Panc1 (cell line): ENCODE results near the gene FHL2. TPM values are rescaled to one million over a fixed set of nuclear protein-coding genes. Genes with fewer than 3 reads are reported as not detected.

Experiments used
- ATAC-seq: fragments of 200-7000 bp; cut with Tn5 transposase; 2 replicates; pipeline ENCODE4 v1.9.1; 2020; ENCODE audit warnings: mild to moderate bottlenecking, moderate library complexity
- BruUV-seq: library from RNA; stranded (reverse); fragments of 400-500 nt; replicated peaks from 2 replicates; lab custom pipeline; 2021; lab: Mats Ljungman, UMichigan
- CTCF ChIA-PET: fragments of 300-600 bp; sonication (Branson Sonifier 250); formaldehyde crosslinking; loops from one replicate; lab custom pipeline; 2022; ENCODE audit warnings: antibody characterized with exemption; lab: Charles Lee
- POLR2A ChIA-PET: fragments of 300-600 bp; sonication (Branson Sonifier 250); formaldehyde crosslinking; loops from one replicate; lab custom pipeline; 2022; ENCODE audit warnings: antibody characterized with exemption; lab: Charles Lee
- DNase-seq: peaks from one replicate; pipeline ENCODE4 v3.0.0-alpha.2; 2010; ENCODE audit warnings: low read depth, low spot score
- H3K27ac ChIP-seq: 2 replicates; pipeline ENCODE4 v1.5.1; 2011; ENCODE audit warnings: mild to moderate bottlenecking, low read length, inconsistent platforms
- H3K27me3 ChIP-seq: fragments of 200-500 bp; sonication (Bioruptor generic); 2 replicates; pipeline ENCODE4 v1.6.0; 2014; ENCODE audit warnings: low read length, inconsistent platforms; ENCODE audit not compliant: control insufficient read depth, insufficient read depth
- H3K36me3 ChIP-seq: fragments of 200-500 bp; sonication (Bioruptor generic); 2 replicates; pipeline ENCODE4 v1.5.1; 2014; ENCODE audit warnings: inconsistent platforms, mild to moderate bottlenecking, low read length, moderate library complexity; ENCODE audit not compliant: control insufficient read depth, insufficient read depth
- H3K4me1 ChIP-seq: 2 replicates; pipeline ENCODE4 v1.5.1; 2011; ENCODE audit warnings: inconsistent platforms, mild to moderate bottlenecking, low read length, moderate library complexity; ENCODE audit not compliant: control insufficient read depth, insufficient read depth
- H3K4me3 ChIP-seq, 2 experiments: 2 replicates each; pipeline ENCODE4 v1.5.1; 2011 to 2012; ENCODE audit warnings: low read depth in 2 of 2, low read length in 2 of 2, mild to moderate bottlenecking in 2 of 2, inconsistent platforms in 1 of 2, moderate library complexity in 1 of 2
- H3K9me3 ChIP-seq: fragments of 200-500 bp; sonication (Bioruptor generic); 2 replicates; pipeline ENCODE4 v1.5.1; 2014; ENCODE audit warnings: low read depth, mild to moderate bottlenecking, inconsistent platforms, low read length, moderate library complexity; ENCODE audit not compliant: control insufficient read depth, insufficient read depth
- CTCF ChIP-seq: fragments of 450-650 bp; IDR thresholded peaks from 2 replicates; pipeline ENCODE4 v1.5.1; 2017; ENCODE audit warnings: mild to moderate bottlenecking
- POLR2AphosphoS5 ChIP-seq: IDR thresholded peaks from 2 replicates; pipeline ENCODE4 v1.6.1; 2012; ENCODE audit warnings: mild to moderate bottlenecking, low read depth, low read length, moderate library complexity
- REST ChIP-seq, 2 experiments: IDR thresholded peaks; 2 replicates each; pipeline ENCODE4 v1.6.1; 2011 to 2012; ENCODE audit warnings: low read depth in 2 of 2, control low read depth in 1 of 2, low read length in 1 of 2, mild to moderate bottlenecking in 1 of 2, moderate library complexity in 1 of 2; ENCODE audit not compliant: insufficient read depth in 1 of 2
- SIN3A ChIP-seq: IDR thresholded peaks from 2 replicates; pipeline ENCODE4 v1.6.1; 2012; ENCODE audit warnings: low read depth, mild to moderate bottlenecking, low read length, moderate library complexity, borderline replicate concordance; ENCODE audit not compliant: insufficient read depth
- TCF7L2 ChIP-seq: IDR thresholded peaks from 2 replicates; pipeline ENCODE4 v1.6.1; 2011; ENCODE audit warnings: mild to moderate bottlenecking, low read depth, low read length, inconsistent platforms
- in situ Hi-C: cut with HindIII; loops from 2 replicates; pipeline ENCODE4 v1.10.0; 2016; ENCODE audit warnings: low sequenced_read_pairs, low pct_unique_long_range_greater_than_20kb
- intact Hi-C: fragments of 100-400 bp; cut with micrococcal nuclease; formaldehyde crosslinking; loops from one replicate; pipeline ENCODE4 v1.10.0; 2022; ENCODE audit not compliant: unreplicated experiment
- total RNA-seq: library from RNA; stranded (reverse); gene quantifications from one replicate; pipeline ENCODE4 v1.2.1, GENCODE V29; 2021; ENCODE audit not compliant: unreplicated experiment

FHL2 gene
- total RNA-seq, 1 experiment from 2014 or later: 378 TPM

GRCh38 chr2:105421053-105421452, 22.2 kb upstream of the FHL2 start:
- BruUV-seq: no TSS peak
- Histone ChIP-seq H3K27ac (peak overlapping the region; percentile 54; the same call in 1 of the 2 replicates), H3K4me1 (no peaks in the 10 kb centered on the region; the same call in 1 of the 2 replicates), H3K36me3 (no peaks in the 10 kb centered on the region), H3K9me3 (peaks cover 19% of the 10 kb centered on the region; the same call in 1 of the 2 replicates), H3K27me3 (no peaks in the 10 kb centered on the region), H3K4me3 (no peak overlapping the region)
- TF ChIP-seq TCF7L2: no peak
- TF ChIP-seq SIN3A: no peak
- no peak for TF ChIP-seq POLR2AphosphoS5
- TF ChIP-seq CTCF: no peak
- TF ChIP-seq REST (IDR thresholded peaks at IDR 0.05; ENCODE audit: insufficient read depth in 1 of 2, low read depth in 2 of 2, low read length in 1 of 2): no peak
- in situ Hi-C loops: no loop called here
- intact Hi-C loops: no loop called here
- ChIA-PET CTCF (no interaction called here), POLR2A (no interaction called here)
- no peak for DNase-seq
- no peak for ATAC-seq

- DNase-seq (no peak), ATAC-seq (no peak)
- CTCF ChIA-PET: no interaction called here
- no TSS peak for BruUV-seq
- Histone ChIP-seq H3K36me3 (no peaks in the 10 kb centered on the region), H3K27ac (peak overlapping the region; percentile 52), H3K9me3 (peaks cover 19% of the 10 kb centered on the region; the same call in 1 of the 2 replicates), H3K27me3 (no peaks in the 10 kb centered on the region), H3K4me3 (no peak overlapping the region), H3K4me1 (no peaks in the 10 kb centered on the region)
- intact Hi-C loops (no loop called here), in situ Hi-C loops (no loop called here)
- no peak for TF ChIP-seq CTCF
- POLR2A ChIA-PET: no interaction called here
Observed at GRCh38 chr2:105418522-105418921, 19.7 kb upstream of the FHL2 start.
